ENCODE results near the gene ARHGAP18. TPM values are rescaled to one million over a fixed set of nuclear protein-coding genes. Genes with fewer than 3 reads are reported as not detected.

The ARHGAP18 gene
- total RNA-seq, 2 experiments from 2014 or later: 5.2 to 6.8 TPM

DNA sequence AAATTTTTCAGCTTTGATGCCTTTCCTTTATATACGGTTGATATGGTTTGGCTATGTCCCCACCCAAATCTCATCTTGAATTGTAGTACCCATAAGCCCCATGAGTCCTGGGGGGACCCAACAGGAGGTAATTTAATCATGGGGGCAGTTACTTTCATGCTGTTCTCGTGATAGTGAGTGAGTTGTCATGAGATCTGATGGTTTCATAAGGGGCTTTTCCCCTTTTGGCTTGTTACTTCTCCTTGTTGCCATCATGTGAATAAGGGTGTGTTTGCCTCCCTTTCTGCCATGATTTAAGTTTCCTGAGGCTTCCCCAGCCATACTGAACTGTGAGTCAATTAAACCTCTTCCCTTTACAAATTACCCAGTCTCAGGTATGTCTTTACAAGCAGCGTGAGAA is 66.8 kb downstream of the ARHGAP18 start:
- intact Hi-C loops (cut with DNase I, micrococcal nuclease): no loop called here
- Mint-ChIP-seq H3K36me3 (ENCODE audit: low read depth) (no peaks in the 10 kb centered on the region), H3K27ac (no peak overlapping the region), H3K4me3 (no peak overlapping the region), H3K4me1 (no peaks in the 10 kb centered on the region), H3K9me3 (ENCODE audit: low read depth) (no peaks in the 10 kb centered on the region), H3K27me3 (no peaks in the 10 kb centered on the region)
- ATAC-seq: no peak
- DNase-seq: no peak
- CTCF ChIA-PET: interaction anchor here (1.4 kb wide), 1 partner anchor 90 kb away, joined by 3 read pairs; no protein-coding TSS in a partner anchor
- POLR2A ChIA-PET: no interaction called here

DNA sequence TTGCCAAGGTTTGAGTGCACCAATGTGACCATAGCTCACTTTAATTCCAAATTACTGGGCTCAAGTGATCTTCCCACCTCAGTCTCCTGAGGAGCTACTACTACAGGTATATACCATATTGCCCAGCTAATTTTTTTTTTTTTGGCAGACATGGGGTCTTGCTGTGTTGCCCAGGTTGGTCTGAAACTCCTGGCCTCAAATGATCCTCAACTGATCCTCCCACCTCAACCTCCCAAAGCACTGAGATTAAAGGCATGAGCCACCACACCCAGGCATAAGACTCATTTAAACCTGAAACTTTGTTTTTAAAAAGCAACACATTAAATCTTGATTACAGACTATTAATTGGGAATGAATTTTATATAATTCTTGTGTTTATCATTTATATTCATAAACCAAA is 67.7 kb downstream of the ARHGAP18 start:
- ChIA-PET CTCF (interaction anchor here (0.7 to 1.4 kb wide), 3 partner anchors 21 to 90 kb away, joined by 3 read pairs; no protein-coding TSS in a partner anchor), POLR2A (no interaction called here)
- no peak for ATAC-seq
- DNase-seq: no peak
- Mint-ChIP-seq H3K27ac (no peak overlapping the region), H3K27me3 (no peaks in the 10 kb centered on the region), H3K4me1 (no peaks in the 10 kb centered on the region), H3K36me3 (ENCODE audit: low read depth) (peaks cover 3% of the 10 kb centered on the region), H3K9me3 (ENCODE audit: low read depth) (no peaks in the 10 kb centered on the region), H3K4me3 (no peak overlapping the region)
- intact Hi-C loops (cut with DNase I, micrococcal nuclease): no loop called here

DNA sequence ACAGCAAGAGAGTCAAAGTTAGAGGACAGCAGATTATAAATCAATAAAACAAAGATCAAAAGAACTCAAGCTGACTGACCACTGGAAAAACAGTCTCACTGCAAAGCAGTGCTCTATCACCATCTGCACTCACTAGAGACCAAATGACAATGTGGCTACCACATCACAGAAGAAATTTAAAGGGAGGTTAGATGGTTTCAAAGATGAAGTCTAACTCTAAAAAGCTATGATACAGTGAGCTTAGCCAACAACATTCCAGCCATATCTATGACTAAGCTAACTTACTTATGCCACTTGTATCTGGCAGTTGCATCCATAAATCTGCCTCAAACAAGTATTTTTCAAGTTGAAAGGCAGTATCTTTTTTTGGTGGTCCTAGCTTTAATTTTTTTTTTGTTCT is 68.6 kb downstream of the ARHGAP18 start:
- POLR2A ChIA-PET: no interaction called here
- no peaks in the 10 kb centered on the region for H3K27me3 Mint-ChIP-seq
- intact Hi-C loops (cut with DNase I, micrococcal nuclease): no loop called here
- no peak overlapping the region for H3K27ac Mint-ChIP-seq
- no peaks in the 10 kb centered on the region for H3K4me1 Mint-ChIP-seq
- CTCF ChIA-PET: interaction anchor here (0.6 to 1.8 kb wide), 4 partner anchors 18 to 89 kb away, joined by 3 to 4 read pairs (median 4); no protein-coding TSS in a partner anchor
- no peaks in the 10 kb centered on the region for H3K9me3 Mint-ChIP-seq (ENCODE audit: low read depth)
- no peak for ATAC-seq
- DNase-seq: no peak
- peaks cover 5% of the 10 kb centered on the region for H3K36me3 Mint-ChIP-seq (ENCODE audit: low read depth)
- H3K4me3 Mint-ChIP-seq: no peak overlapping the region

DNA sequence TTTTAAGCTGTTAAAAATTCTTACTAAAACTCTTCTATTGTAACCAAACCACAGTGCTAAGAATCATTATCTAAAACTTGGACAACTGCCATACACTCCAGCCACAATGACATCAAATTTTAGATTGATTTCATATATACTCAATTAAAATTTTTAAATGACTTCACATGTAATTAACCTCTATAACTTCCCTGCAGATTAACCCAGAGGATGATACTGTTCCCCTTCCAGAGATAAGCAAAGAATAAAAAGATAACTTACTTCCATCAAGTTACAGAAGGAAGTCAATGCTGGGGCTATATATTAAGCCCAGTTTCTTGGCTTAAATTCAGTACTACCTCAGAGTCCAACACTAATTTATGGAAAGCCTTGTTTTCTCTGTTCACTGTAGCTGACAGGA is 71.3 kb downstream of the ARHGAP18 start:
- no peak overlapping the region for H3K27ac Mint-ChIP-seq
- intact Hi-C loops (cut with DNase I, micrococcal nuclease): no loop called here
- H3K27me3 Mint-ChIP-seq: no peaks in the 10 kb centered on the region
- CTCF ChIA-PET: no interaction called here
- no peak overlapping the region for H3K4me3 Mint-ChIP-seq
- DNase-seq (no peak), ATAC-seq (no peak)
- POLR2A ChIA-PET: no interaction called here
- no peaks in the 10 kb centered on the region for H3K9me3 Mint-ChIP-seq (ENCODE audit: low read depth)
- no peaks in the 10 kb centered on the region for H3K4me1 Mint-ChIP-seq
- peaks cover 5% of the 10 kb centered on the region for H3K36me3 Mint-ChIP-seq (ENCODE audit: low read depth)

DNA sequence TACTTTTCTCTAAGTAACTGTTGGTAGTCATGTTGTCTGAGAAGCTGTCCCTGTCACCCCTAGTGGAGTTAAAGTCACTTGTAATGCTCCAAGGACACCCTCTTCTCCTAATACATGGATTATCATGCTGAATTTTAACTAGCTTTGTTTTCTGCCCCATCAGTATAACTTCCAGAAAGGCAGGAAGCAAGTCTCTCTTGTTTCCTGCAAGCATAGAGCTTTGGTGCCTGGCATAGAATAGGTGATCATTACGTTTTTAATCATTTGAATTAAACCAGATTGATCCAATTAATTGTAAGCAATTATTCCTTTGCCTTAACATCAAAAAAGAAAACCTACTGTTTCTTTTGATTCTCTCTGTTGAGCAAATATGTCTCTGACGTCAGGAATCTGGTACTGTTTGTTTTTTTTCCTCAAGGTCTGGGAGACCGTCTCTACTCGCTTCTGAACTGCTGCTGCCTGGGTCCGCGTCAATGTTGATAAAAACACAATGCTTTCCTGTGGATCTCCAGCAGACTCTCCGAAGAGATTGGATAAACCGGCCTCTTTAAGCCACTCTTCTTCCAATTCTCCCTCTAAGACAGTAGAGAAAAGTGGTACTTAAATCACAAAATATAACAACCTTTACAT is 71.8 kb downstream of the ARHGAP18 start:
- no peak overlapping the region for H3K4me3 Mint-ChIP-seq
- ATAC-seq (no peak), DNase-seq (no peak)
- peaks cover 5% of the 10 kb centered on the region for H3K36me3 Mint-ChIP-seq (ENCODE audit: low read depth)
- H3K9me3 Mint-ChIP-seq (ENCODE audit: low read depth): no peaks in the 10 kb centered on the region
- no peaks in the 10 kb centered on the region for H3K4me1 Mint-ChIP-seq
- ChIA-PET CTCF (no interaction called here), POLR2A (no interaction called here)
- H3K27me3 Mint-ChIP-seq: no peaks in the 10 kb centered on the region
- no peak overlapping the region for H3K27ac Mint-ChIP-seq
- intact Hi-C loops (cut with DNase I, micrococcal nuclease): no loop called here

DNA sequence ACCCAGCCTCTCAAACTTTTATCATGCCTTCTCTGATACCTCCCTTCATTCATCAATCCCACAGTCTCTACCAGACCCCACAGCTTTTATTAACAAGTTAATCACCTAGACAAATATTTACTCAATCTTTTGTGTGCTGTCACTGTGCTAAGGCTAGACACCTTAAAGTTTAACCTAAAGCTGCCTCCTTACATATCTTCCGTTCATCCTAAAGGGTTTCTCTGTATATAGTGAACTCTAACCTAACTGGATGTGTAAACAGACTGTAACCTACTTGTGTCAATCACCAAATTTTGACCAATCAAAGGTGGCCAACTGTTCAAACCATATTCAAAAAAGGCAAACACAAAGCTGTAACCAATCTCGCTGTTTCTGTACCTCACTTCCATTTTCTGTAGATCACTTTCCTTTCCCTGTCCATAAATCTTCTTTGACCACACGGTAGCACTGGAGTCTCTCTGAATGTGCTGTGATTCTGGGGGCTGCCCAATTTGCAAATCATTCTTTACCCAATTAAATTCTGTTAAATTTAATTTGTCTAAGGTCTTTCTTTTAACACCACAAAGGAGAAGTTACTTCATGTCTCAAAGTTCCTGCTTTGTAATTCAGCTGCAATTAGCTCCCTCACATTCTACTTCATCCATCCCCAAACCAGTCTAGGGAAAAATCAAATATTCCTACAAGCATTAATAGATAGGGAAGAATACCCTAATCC is 72.5 kb downstream of the ARHGAP18 start:
- H3K27ac Mint-ChIP-seq: no peak overlapping the region
- H3K9me3 Mint-ChIP-seq (ENCODE audit: low read depth): no peaks in the 10 kb centered on the region
- ChIA-PET CTCF (no interaction called here), POLR2A (no interaction called here)
- ATAC-seq (no peak), DNase-seq (no peak)
- intact Hi-C loops (cut with DNase I, micrococcal nuclease): no loop called here
- no peaks in the 10 kb centered on the region for H3K4me1 Mint-ChIP-seq
- H3K36me3 Mint-ChIP-seq (ENCODE audit: low read depth): peaks cover 5% of the 10 kb centered on the region
- no peak overlapping the region for H3K4me3 Mint-ChIP-seq
- H3K27me3 Mint-ChIP-seq: no peaks in the 10 kb centered on the region

DNA sequence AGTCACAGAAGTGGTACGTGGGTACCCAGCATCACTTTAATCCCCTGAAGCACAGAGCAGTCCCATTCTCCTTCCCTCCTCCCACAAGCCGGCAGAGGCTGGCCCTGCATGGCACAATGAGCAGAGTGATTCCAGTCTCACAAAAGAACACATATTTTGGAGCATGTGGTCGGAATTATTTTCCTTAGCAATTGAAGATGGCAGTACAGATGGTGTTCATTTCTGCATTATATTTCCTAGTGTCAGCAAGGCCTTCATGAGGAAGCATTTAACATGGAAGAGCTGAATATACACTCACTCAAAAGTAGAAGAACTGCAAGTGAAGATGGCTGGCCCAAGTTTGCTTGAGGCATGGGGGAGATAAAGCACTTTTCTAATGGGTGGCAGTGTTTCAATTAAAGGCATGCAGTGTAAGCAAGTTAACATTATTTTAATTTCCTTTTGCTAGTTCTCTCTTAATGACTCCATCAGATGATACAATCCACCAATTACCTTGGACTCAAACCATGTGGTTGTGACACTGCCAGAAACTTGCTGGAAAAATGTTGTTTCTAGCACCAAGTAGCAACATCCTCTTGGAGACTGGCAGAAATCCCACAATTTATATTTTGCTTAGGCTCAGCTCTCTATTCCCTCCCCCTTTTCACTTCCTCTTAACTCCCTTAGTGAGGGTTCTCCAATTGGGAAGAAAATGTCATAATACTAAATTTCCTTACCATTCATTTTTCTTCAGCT is 74.4 kb downstream of the ARHGAP18 start:
- H3K36me3 Mint-ChIP-seq (ENCODE audit: low read depth): peaks cover 5% of the 10 kb centered on the region
- H3K9me3 Mint-ChIP-seq (ENCODE audit: low read depth): no peaks in the 10 kb centered on the region
- intact Hi-C loops (cut with DNase I, micrococcal nuclease): no loop called here
- CTCF ChIA-PET: no interaction called here
- DNase-seq (no peak), ATAC-seq (no peak)
- H3K4me3 Mint-ChIP-seq: no peak overlapping the region
- peaks cover 5% of the 10 kb centered on the region for H3K4me1 Mint-ChIP-seq
- POLR2A ChIA-PET: no interaction called here
- H3K27me3 Mint-ChIP-seq: no peaks in the 10 kb centered on the region
- H3K27ac Mint-ChIP-seq: no peak overlapping the region

DNA sequence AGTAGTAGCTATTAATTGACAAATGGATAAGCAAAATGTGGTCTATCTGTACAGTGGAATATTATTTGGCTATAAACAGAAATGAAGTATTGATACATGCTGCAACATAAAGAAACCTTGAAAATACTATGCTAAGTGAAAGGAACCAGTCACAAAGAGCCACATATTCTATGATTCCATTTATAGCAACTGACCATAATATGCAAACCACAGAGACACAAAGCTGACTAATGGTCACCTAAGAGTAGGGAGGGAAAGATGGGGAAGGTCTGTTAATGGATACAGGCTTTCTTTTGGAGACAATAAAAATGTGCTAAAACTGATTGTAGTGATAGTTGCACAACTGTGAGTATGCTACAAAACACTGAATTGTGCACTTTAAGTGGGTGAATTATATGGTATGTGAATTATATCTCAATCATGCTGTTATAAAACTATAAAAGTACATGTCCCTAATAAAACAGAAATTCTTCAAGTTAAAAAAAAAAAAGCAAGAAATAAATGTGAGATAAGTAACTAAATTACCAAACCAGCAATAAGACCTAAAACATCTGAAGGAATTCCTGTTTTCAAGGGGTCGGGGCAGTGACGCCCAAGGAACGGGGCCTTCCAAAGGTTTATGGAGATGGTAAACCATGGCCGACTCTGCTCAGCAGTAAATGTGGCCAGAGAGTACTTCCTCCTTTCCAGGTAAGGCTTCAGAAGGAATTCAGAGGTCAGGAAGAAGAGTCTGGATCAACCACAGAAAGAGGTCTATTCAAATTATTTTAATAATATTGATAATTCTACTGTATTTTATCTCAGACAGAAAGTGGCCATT is 75.4 kb downstream of the ARHGAP18 start:
- POLR2A ChIA-PET: no interaction called here

DNA sequence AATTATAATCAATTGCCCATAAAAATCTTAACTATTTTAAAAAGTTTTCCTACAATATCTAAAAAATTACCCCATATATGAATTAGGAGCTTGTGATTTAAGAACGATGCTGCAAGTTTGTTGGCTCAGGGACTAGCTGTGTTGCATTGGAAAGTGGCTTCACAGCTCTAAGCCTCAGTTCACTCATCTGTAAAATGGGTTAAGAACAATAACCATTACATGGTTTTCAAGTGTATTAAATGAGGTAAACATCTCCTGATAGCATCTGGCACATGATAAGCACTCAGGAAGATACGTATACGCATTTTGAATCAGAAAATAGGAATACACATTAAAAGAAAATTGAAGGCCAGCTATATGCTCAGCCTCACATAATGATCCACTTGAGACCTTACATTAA is 76.4 kb downstream of the ARHGAP18 start:
- no peak for ATAC-seq
- Mint-ChIP-seq H3K4me1 (peaks cover 5% of the 10 kb centered on the region), H3K4me3 (no peak overlapping the region), H3K9me3 (ENCODE audit: low read depth) (no peaks in the 10 kb centered on the region), H3K27ac (no peak overlapping the region), H3K36me3 (ENCODE audit: low read depth) (peaks cover 5% of the 10 kb centered on the region), H3K27me3 (no peaks in the 10 kb centered on the region)
- CTCF ChIA-PET: interaction anchor here (1.2 kb wide), 1 partner anchor 24 kb away, joined by 3 read pairs; no protein-coding TSS in a partner anchor
- no peak for DNase-seq
- intact Hi-C loops (cut with DNase I, micrococcal nuclease): no loop called here
- POLR2A ChIA-PET: no interaction called here

More for the DNA sequence above, 75.4 kb downstream of the ARHGAP18 start:
- no peaks in the 10 kb centered on the region for H3K27me3 Mint-ChIP-seq
- peaks cover 5% of the 10 kb centered on the region for H3K36me3 Mint-ChIP-seq (ENCODE audit: low read depth)
- CTCF ChIA-PET: interaction anchor here (0.8 kb wide), 1 partner anchor 37 kb away, joined by 3 read pairs; no protein-coding TSS in a partner anchor
- intact Hi-C loops (cut with DNase I, micrococcal nuclease): no loop called here
- no peak overlapping the region for H3K27ac Mint-ChIP-seq
- no peak for DNase-seq
- H3K9me3 Mint-ChIP-seq (ENCODE audit: low read depth): no peaks in the 10 kb centered on the region
- ATAC-seq: no peak
- H3K4me1 Mint-ChIP-seq: peaks cover 5% of the 10 kb centered on the region
- H3K4me3 Mint-ChIP-seq: no peak overlapping the region

DNA sequence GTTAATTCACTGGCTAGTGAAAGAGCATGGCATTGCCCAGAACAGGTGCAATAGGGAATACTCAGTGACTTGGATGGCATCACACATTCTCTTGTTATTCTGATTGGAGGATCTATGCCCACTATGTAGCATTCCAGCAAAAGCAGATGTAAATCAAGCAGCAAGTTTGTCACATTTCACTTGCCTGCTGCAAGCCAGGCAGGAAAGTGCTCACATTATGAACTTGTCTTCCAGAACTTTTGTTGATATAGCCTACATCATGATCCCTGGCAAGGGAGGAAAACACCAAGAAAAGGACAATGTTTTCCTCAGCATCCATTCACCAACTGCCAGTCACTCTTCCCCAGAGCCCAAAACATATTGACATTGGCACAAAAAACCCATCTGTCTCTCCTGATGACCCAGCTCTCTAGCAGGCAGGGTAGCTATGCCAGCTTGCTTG is 77.8 kb downstream of the ARHGAP18 start:
- ChIA-PET POLR2A (no interaction called here), CTCF (no interaction called here)
- H3K27ac Mint-ChIP-seq: no peak overlapping the region
- intact Hi-C loops (cut with DNase I, micrococcal nuclease): no loop called here
- ATAC-seq: no peak
- H3K27me3 Mint-ChIP-seq: no peaks in the 10 kb centered on the region
- no peak overlapping the region for H3K4me3 Mint-ChIP-seq
- DNase-seq: no peak
- peaks cover 5% of the 10 kb centered on the region for H3K4me1 Mint-ChIP-seq
- H3K36me3 Mint-ChIP-seq (ENCODE audit: low read depth): peaks cover under 1% of the 10 kb centered on the region
- H3K9me3 Mint-ChIP-seq (ENCODE audit: low read depth): no peaks in the 10 kb centered on the region

DNA sequence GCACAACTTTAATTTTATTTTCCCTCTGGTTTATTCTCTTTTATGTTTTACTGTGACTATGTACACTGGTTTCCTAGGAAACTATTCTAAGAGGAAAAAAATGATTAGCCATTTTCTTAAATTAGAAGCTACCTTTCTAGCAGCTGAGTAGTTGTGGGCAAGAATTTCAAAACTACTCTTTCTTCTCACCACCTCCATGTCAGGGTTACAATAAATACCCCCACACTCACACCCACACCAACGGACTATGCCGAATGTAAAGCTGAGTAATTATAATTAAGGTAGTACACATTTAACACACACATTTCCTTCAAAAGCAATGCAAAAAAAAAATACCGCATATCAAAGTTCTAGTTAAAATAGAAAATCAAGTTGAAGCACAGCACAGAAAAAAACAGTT is 78.9 kb downstream of the ARHGAP18 start:
- ATAC-seq: no peak
- no peaks in the 10 kb centered on the region for H3K36me3 Mint-ChIP-seq (ENCODE audit: low read depth)
- CTCF ChIA-PET: interaction anchor here (0.7 kb wide), 1 partner anchor 1934 kb away, joined by 4 read pairs; no protein-coding TSS in a partner anchor

More for the DNA sequence above, 78.9 kb downstream of the ARHGAP18 start:
- intact Hi-C loops (cut with DNase I, micrococcal nuclease): no loop called here
- H3K27me3 Mint-ChIP-seq: no peaks in the 10 kb centered on the region
- H3K4me1 Mint-ChIP-seq: peaks cover 5% of the 10 kb centered on the region
- no peaks in the 10 kb centered on the region for H3K9me3 Mint-ChIP-seq (ENCODE audit: low read depth)
- DNase-seq: no peak
- no peak overlapping the region for H3K4me3 Mint-ChIP-seq
- no peak overlapping the region for H3K27ac Mint-ChIP-seq
- POLR2A ChIA-PET: no interaction called here

All from activated CD4-positive, alpha-beta T cell treated with anti-CD3 and anti-CD28 coated beads for 36 hours (primary cell).